Kidney epithelial cell (primary cell): ENCODE data around the gene GTF2B. TPM values are rescaled to one million over a fixed set of nuclear protein-coding genes. Genes with fewer than 3 reads are reported as not detected.
"Not testable (repeated sequence)": the region's sequence is repeated elsewhere in the genome, so short reads cannot be mapped to it uniquely, and the experiment has no call there.

Source experiments
- DNase-seq: peaks from one replicate; pipeline ENCODE4 v3.0.0-alpha.2; 2010; ENCODE audit warnings: low read depth
- H3K27me3 ChIP-seq: 2 replicates; pipeline ENCODE4 v1.6.0; 2011; ENCODE audit warnings: low read length; ENCODE audit not compliant: control insufficient read depth, insufficient read depth
- H3K36me3 ChIP-seq: 2 replicates; pipeline ENCODE4 v1.5.1; 2011; ENCODE audit warnings: low read length; ENCODE audit not compliant: control insufficient read depth, insufficient read depth
- H3K4me3 ChIP-seq: 2 replicates; pipeline ENCODE4 v1.5.1; 2011; ENCODE audit warnings: low read depth, mild to moderate bottlenecking, control low read depth, low read length
- CTCF ChIP-seq: IDR thresholded peaks from 2 replicates; pipeline ENCODE4 v1.5.1; 2011; ENCODE audit warnings: mild to moderate bottlenecking, moderate library complexity, low read length, control low read depth, inconsistent platforms; ENCODE audit not compliant: insufficient read depth, poor library complexity, severe bottlenecking
- total RNA-seq: library from RNA; depleted of rRNA; stranded (reverse); fragments of >200 nt; gene quantifications from 2 replicates; pipeline ENCODE4 v1.2.3, GENCODE V29; 2015

The GTF2B gene
- total RNA-seq, 1 donor from 2014 or later = 36.3 TPM

DNA sequence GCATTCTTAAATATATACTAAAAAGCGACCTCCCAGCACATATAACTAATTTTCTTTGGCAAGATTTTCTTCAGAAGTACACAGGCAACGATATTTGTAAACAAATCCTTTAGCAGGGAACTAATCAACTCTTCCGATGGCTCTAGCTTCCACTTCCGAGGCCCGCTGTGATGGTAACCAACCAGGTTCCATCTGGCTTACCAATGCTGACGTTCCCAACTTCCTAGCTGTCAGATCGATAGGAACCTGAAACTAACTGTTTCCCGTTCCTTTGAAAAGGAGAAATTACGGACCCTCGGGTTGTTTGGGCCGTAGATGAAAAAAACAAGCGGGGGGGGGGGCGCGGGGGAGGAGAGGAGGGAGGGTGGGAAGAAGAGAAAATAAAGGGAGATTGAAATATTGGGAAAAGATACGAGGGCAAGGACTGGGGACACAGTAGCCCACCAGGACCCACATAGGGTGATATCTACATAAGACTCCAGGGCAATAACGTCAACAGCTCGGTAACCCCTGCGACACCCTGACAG lies 513 bp downstream of the GTF2B start:
- no peaks in the 10 kb centered on the region for H3K36me3 ChIP-seq
- no peak for DNase-seq
- no peaks in the 10 kb centered on the region for H3K27me3 ChIP-seq
- TF ChIP-seq CTCF = no peak
- peak overlapping the region; percentile 86 for H3K4me3 ChIP-seq

DNA sequence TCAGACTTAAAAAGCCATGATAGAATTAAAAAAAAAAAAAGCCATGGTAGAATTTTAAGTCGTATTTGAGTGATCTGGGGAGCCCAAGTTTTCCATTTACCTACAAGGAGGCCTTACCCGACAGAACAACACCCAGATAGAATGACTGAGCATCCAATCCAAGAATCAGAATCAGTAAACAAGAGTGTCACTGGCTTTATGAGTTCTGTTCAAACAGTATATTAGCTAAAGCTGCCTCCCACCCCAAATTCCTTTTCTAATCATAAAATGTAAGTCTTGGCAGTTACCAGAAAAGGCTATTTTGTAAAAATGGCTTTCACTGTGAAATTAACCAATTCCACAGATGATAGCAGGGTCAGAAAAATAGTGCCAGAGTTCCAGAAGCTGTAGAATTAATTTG lies 1.2 kb downstream of the GTF2B start:
- no peaks in the 10 kb centered on the region for H3K27me3 ChIP-seq
- H3K4me3 ChIP-seq = peak overlapping the region; percentile 86
- no peak for DNase-seq
- TF ChIP-seq CTCF = no peak
- H3K36me3 ChIP-seq = no peaks in the 10 kb centered on the region

DNA sequence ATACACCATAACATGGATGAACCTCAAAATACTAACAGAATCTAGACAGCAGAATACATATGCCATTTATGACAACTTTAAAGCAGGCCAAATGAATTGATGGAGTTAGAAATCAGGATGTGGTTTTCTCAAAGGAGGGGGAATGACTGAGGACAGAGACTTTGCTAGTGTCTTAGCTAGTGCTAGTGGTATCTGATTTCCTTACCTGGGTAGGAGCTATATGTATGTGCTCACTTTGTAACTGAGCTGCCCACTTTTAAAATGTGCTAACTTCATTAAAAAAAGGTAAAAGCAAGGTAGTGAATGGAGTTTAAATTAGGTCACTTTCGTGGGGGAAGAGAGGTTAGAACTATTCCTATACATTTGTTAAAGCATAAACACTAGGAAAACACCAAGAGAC lies 2.6 kb downstream of the GTF2B start:
- Histone ChIP-seq H3K4me3 (no peak overlapping the region), H3K27me3 (no peaks in the 10 kb centered on the region), H3K36me3 (no peaks in the 10 kb centered on the region)
- DNase-seq = no peak
- TF ChIP-seq CTCF = no peak

- no peak for DNase-seq
- no peak for TF ChIP-seq CTCF
- Histone ChIP-seq H3K27me3 (no peaks in the 10 kb centered on the region), H3K36me3 (no peaks in the 10 kb centered on the region), H3K4me3 (no peak overlapping the region)
Measured at GRCh38 chr1:88885933-88886332, 5.4 kb downstream of the GTF2B start.

DNA sequence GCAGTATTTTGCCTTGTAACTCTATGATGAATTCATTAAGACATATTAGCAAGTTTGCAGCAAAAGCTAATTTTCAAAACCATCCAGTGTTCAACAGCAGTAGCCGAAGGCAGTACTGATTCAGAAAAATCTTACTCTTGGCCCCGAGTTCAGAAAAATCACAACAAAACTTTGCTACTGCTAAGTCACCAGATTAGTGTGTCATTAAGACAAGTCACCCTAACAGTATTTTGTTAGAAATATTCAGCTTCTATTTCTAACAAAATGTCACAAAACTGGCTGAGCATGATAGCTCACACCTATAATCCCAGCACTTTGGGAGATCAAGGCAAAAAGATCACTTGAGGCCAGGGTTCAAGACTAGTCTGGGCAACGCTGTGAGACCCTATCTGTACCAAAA lies 8.2 kb downstream of the GTF2B start:
- no peak for DNase-seq
- no peaks in the 10 kb centered on the region for H3K36me3 ChIP-seq
- H3K4me3 ChIP-seq = no peak overlapping the region
- no peak for TF ChIP-seq CTCF
- no peaks in the 10 kb centered on the region for H3K27me3 ChIP-seq

DNA sequence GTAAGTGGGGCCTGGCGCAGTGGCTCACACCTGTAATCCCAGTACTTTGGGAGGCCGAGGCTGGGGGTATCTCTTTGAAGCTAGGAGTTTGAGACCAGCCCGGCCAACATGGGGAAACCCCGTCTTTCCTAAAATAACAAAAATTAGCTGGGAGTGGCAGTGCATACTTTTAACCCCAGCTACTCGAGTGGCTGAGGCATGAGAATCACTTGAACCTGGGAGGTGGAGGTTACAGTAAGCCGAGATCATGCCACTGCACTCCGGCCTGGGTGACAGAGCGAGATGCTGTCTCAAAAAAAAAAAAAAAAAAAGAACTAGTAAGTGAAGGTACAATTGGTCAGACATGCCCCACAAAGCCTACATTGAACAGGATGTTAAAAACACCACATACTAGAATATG lies 10.7 kb downstream of the GTF2B start:
- not testable (repeated sequence) for H3K4me3 ChIP-seq, H3K36me3 ChIP-seq, H3K27me3 ChIP-seq, DNase-seq
